Middle frontal gyrus (tissue), 1 donor: ENCODE measurements around the gene TMC6.

Experiments used
- DNase-seq: peaks from one replicate; pipeline ENCODE4 v3.0.0-alpha.2; 2015; ENCODE audit warnings: low spot score; ENCODE audit errors: extremely low spot score

The TMC6 gene

GRCh38 chr17:78137392-78138203, 9.0 kb upstream of the TMC6 start:
- DNase-seq, result no peak

GRCh38 chr17:78135858-78136500, 7.4 kb upstream of the TMC6 start:
- DNase-seq, result no peak

DNA sequence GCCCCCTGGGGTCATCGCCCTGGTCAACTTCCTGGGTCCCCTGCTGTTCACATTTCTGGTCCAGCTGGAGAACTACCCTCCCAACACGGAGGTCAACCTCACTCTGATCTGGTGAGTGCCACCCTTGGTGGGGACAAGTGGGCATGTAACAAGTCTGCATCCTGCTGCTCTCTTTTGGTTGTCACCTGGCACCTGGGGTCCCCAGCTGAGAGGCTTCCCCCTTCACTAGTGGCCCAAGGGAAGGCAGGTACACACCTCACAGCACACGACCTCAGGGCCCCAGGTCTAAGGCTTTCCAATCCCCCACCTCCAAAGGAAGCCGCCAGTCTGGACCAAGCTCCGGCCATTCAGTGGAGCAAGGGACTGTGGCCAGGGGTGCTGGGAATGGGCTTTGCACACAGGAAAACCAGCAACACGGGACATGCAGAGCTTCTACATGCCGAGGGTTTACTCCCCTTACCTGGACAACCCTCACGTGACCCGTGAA, 6.4 kb upstream of the TMC6 start:
- no peak for DNase-seq

GRCh38 chr17:78133971-78134898, 5.7 kb upstream of the TMC6 start:
- DNase-seq, result no peak

DNA sequence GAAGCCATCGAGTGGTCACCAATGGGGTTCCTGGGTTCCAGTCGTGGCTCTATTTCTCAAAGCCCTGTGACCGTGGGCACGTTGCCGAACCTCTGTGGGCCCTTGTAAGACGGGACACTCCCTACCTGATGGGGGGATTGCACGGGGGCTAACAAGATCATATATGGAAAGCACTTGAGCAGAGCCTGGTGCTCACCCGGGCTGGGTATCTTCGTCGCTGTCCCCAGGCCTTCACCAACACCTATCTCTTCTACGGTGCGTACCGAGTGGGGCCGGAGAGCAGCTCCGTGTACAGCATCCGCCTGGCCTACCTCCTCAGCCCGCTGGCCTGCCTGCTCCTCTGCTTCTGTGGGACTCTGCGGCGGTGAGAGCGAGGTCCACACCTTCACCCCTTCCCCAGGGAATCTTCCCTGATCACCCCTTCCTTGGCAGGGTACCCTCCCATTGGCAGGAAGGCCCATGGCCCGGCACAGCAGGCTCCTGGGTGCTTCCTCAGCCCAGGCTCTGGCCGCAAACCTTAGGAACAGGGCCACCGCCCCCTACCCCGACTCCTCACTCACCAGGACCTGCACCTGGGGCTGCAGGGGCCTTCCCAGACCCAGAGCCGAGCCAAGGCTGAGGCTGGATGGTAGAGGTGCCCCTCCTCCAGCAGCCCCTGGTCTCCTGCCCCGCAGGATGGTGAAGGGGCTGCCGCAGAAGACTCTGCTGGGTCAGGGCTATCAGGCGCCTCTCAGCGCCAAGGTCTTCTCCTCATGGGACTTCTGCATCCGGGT, 4.8 kb upstream of the TMC6 start:
- DNase-seq, result no peak

DNA sequence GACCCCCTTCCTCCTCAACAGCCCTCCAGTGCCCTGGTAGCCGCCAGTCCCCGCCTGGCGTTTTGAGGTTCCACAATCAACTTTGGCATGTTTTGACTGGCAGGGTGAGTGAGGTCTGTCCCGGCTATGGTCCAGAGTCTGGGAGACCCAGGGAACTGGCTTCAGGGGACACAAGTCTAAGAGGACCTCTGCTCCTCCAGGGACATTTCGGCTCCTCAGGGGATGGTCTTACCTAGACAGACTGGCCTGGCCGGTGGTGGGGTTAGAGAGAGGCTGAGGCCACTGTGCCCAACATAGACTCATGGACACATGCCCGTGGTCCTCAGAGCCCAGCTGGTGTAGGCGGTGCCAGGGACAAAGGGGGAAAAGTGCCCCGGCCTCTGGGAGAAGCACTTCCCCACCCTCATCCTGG, 4.2 kb upstream of the TMC6 start:
- no peak for DNase-seq

DNA sequence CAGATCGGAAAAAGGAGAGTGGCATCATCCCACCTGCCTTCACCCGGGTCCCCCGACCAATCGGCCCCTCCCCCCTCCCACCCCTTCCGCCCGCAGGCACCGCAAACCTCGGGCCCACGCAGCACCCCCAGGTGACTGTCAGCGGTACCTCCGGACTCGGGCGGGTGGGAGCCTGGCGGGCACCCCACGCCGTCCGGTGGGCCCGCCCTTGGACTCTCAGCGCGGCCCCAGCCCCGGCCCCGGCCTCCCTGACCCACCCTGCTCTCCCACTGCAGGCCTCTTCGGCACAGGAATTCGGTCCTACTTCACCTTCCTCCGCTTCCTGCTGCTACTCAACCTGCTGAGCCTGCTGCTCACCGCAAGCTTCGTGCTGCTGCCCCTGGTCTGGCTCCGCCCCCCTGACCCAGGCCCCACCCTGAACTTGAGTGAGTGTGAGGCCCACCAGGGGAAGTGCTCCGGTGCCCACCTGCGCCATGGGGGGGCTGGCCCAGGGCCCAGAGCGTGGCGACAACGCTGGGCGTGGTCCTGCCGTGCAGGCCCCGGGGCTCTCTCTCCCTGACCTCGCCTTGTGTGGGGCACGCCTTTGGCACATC, 3.6 kb upstream of the TMC6 start:
- no peak for DNase-seq

- no peak for DNase-seq
Measured at GRCh38 chr17:78131172-78132083, 2.9 kb upstream of the TMC6 start.

DNA sequence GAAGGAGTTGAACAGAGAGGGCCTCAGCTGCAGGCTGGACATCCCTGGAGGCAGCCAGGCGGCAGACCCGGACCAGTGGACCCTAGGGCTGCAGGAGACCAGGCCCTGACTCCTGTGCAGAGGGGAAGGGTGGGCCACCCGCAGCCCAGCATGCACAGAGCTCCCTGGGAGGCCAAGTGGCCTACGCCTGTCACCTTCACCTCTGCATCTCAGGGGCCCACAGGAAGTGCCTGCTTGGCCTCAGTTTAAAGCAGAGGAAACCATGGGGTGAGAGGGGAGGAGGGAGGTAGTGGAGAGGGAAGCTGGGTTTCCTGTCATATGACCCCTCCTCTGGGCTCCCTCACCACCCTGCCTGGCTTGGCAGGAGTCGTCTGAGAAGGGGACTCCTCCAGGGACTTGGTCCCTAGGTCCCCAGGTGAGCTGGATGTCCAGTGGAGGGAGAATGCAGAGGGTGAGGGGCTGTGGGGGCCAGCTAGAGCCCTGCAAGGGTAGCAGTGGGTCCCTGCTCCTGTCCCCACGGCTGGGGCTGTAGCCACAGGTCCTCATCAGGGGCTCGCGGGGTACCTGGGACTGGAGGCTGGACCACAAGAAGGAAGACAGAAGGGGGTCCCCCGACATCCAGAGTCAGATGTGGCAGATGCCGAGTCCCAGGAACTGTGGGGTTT, 2.0 kb upstream of the TMC6 start, which contains the start of gene TMC8:
TMC8 (plus strand) TSS at position 335 of the 665 bp plus-strand sequence. CDS start 818 bp downstream, outside the sequence.
- no peak for DNase-seq

DNA sequence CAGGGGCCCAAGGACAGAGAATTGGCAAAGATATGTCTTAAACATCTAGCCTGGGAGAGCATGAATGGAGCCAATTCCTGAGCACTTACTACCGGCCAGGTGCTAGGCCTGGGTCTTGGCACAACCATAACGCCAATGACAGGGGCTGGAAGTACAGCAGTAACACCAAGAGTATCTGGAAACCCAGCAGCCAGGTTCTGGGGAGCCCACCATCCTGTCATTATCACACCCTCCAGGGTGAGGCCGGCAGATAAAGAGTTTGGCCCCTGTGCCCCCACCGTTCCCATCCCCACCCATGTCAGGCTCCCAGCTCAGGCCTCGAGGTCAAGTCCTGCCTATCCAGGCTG, 1.5 kb upstream of the TMC6 start:
- DNase-seq, result no peak

DNA sequence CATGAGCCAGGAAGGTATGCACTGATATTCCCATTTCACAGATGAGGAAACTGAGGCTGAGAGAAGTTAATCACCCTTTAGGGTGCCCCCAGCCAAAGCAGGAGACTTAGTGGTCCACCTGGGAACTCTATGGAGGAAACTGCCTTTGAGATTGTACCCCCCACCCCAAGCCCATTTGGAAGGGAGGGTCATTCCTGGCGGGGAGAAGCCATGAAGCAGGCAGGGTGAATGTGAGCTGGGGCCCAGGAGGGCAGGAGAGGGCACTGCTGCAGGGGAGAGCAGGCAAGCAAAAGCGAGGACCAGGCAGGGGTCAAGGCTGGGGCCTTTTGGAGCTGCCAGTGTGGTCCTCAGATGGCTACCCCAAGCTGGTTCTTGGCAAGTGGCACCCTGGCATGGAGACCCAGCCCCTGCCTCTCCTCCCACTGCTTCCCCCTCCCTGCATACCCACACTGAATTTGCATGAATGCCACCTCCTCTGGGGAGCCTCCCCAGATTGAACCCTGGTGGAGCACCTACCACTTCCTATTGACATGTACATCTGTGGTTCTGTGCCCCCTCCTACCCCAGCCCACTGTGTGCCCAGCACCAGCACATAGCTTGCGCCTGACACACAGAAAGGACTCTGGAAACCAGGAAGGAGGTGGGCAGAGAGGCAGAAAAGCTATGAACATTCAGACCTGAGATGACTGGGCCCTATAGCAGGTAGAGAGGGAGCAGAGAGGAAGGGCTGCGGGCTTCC, 965 bp upstream of the TMC6 start:
- no peak for DNase-seq

DNA sequence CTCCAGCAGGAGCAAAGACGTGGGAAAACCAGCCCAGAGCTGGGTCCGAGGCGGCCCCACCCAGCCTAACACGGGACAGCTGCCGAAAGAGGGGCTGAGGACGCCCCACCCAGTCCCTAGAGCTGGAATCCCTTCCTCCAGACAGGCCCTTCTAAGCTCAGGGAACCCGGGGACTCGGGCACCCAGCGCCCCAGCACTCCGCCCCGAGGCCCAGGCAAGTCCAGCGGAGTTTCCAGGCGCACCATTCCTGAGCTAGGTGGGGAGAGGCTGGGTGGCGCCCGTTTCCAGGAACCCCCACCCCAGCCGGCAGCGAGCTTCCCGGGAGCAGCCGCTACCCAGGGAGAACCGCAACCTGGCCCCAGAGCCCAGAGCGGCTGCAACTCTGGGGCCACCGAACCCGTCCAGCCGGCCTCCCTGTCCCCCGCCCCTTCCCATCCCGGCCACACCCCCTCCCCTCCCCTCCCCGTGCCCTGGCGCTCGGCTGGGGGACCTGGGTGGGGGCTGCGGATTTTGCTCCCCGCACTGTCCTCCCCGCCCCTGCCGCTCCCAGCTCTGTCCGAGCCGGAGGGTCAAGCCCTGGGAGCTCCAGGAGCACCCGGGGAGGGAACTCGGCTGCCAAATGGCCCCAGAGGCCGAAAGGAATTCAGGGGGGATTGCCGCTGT, 536 bp downstream of the TMC6 start:
- no peak for DNase-seq

DNA sequence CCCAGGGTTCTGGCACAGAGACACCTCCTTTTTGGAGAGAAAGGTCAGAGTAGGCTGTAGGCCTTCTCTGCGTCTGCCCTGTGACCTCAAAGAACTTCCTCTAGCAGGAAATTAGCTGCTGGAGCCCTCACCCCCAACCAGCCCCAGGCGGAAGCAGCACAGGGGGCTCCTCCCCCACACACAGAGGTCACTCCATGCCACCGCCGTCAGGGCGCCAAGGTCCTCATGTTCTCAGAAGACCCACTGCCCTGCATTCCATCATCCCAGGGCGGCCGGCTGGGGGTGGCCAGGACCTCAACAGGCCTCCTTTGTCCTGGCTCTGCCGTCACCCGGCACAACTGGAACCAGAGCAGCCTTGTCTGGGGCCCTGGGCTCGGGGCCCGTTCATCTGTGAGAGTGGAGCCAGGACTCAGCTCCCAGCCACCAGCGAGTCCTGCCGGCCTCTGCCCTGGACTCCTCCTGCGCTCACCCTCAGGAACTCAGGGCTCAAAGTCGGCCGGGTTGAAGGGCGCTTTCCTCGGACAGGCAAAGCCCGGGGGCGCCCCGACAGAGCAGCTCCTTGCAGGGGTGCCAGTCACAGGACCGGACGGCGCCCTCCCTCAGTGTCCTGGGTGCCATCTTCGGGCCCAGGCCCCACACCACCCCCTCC, 1.2 kb downstream of the TMC6 start:
- peak; percentile 76 for DNase-seq

DNA sequence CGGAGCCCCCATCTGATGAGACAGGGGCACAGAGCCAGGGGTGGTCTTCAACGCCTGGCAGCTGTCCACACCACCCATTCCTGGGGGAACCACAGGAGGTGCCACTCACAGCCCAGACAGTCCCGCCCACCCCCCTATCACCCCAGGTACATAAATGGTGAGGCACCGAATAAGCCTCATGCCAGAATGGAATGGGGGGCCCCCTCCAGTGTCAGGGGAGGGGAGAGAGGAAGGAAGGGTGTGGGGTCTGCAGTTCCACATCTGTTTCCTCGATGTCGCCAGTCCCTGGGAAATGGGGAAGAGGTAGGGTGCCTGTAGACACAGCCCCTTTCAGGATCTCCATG, 1.7 kb downstream of the TMC6 start:
- no peak for DNase-seq

DNA sequence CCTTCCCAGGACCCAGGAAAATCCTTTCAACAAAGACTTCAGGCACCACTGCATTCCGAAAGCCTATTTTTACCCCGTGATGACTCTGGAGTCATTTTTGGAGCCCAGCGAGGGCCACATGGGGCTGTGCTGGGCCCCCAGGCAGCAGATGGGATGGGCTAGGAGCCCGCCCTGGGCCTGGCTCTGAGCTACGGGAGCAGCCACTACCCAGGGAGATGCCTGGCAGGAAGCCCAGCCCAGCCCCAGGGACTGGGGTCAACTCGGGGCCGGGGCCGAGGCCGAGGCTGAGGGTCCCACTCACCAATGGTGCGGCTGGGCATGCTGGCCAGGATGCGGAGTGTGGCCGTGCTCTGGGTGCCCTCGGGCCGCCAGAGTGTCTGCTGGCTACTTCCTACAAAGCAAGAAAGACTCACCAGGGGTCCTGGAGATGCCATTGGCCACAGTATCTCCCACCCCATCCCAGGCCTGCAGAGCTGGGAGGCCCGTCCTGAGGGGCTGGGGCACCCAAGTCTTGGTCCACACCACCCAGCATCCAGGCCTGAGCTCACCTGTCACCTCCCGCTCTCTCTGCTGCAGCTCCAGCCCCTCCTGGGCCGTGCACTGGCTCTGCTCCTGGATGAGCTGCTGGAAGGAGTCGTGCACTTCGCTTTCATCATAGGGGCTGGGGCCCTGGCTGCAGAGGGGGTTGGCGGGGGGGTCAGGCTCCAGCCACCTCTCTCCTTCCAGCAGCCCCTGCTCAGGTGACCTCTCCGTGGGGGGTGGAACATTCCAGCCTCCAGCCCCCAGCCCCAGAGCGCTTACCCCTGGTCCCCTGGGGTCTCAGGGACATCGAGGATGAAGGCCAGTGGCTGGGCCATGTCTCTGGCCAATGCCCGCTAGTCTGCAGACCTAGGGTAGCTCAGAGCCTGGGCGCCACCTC, 2.3 kb downstream of the TMC6 start:
- DNase-seq, result no peak
